ENCODE measurements around the gene LHX6.

DNA sequence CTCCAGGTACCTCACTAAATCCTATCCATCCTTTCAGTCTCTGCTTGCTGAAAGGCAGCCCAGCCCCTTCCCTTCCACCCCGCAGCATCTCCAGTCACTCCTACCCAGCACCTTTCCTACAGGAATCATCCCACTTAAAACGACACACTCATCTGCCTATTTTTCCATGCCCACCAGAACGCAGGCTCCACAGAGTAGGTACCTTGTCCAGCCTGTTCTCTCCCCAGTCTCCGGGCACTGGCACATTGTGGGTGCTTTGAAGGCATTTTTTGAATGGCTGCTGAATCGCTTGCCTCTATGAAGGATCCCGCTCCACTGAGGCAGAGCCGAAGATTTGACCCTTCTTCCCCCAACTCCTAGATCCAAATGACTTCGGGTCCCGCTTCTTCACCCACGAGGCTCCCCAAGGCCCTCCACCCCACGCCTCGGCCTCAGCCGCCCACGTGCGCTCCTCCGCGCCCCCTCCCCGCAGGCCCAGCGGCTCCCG is 15.6 kb downstream of the LHX6 start:
- TF ChIP-seq POLR2AphosphoS5 (IDR thresholded peaks at IDR 0.05; ENCODE audit: low read depth), result no peak
- TF ChIP-seq, protein P1, sequence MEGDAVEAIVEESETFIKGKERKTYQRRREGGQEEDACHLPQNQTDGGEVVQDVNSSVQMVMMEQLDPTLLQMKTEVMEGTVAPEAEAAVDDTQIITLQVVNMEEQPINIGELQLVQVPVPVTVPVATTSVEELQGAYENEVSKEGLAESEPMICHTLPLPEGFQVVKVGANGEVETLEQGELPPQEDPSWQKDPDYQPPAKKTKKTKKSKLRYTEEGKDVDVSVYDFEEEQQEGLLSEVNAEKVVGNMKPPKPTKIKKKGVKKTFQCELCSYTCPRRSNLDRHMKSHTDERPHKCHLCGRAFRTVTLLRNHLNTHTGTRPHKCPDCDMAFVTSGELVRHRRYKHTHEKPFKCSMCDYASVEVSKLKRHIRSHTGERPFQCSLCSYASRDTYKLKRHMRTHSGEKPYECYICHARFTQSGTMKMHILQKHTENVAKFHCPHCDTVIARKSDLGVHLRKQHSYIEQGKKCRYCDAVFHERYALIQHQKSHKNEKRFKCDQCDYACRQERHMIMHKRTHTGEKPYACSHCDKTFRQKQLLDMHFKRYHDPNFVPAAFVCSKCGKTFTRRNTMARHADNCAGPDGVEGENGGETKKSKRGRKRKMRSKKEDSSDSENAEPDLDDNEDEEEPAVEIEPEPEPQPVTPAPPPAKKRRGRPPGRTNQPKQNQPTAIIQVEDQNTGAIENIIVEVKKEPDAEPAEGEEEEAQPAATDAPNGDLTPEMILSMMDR (IDR thresholded peaks at IDR 0.05; ENCODE audit: insufficient read depth, low read length), result no peak
- TF ChIP-seq GABPA (IDR thresholded peaks at IDR 0.05; ENCODE audit: low read depth), result no peak
- TF ChIP-seq, protein P2, sequence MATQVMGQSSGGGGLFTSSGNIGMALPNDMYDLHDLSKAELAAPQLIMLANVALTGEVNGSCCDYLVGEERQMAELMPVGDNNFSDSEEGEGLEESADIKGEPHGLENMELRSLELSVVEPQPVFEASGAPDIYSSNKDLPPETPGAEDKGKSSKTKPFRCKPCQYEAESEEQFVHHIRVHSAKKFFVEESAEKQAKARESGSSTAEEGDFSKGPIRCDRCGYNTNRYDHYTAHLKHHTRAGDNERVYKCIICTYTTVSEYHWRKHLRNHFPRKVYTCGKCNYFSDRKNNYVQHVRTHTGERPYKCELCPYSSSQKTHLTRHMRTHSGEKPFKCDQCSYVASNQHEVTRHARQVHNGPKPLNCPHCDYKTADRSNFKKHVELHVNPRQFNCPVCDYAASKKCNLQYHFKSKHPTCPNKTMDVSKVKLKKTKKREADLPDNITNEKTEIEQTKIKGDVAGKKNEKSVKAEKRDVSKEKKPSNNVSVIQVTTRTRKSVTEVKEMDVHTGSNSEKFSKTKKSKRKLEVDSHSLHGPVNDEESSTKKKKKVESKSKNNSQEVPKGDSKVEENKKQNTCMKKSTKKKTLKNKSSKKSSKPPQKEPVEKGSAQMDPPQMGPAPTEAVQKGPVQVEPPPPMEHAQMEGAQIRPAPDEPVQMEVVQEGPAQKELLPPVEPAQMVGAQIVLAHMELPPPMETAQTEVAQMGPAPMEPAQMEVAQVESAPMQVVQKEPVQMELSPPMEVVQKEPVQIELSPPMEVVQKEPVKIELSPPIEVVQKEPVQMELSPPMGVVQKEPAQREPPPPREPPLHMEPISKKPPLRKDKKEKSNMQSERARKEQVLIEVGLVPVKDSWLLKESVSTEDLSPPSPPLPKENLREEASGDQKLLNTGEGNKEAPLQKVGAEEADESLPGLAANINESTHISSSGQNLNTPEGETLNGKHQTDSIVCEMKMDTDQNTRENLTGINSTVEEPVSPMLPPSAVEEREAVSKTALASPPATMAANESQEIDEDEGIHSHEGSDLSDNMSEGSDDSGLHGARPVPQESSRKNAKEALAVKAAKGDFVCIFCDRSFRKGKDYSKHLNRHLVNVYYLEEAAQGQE (IDR thresholded peaks at IDR 0.05; ENCODE audit: insufficient replicate concordance, low read depth), result no peak
